WTC11 (cell line): ENCODE data around the gene SLC16A9. TPM values are rescaled to one million over a fixed set of nuclear protein-coding genes. Genes with fewer than 3 reads are reported as not detected.
A peak's percentile ranks its signal among the peaks of the same experiment; 100 is the strongest.

Source experiments
- ATAC-seq: fragments of 200-7000 bp; cut with Tn5 transposase; 2 replicates; pipeline ENCODE4 v1.10.0; 2021; ENCODE audit warnings: mild to moderate bottlenecking, moderate library complexity
- CTCF ChIA-PET: fragments of 300-600 bp; sonication (Branson Sonifier 250); formaldehyde crosslinking; loops from one replicate; lab custom pipeline; 2021; ENCODE audit warnings: antibody characterized with exemption; lab: Charles Lee
- POLR2A ChIA-PET: fragments of 350-600 bp; sonication (Branson Sonifier 250); formaldehyde crosslinking; loops from one replicate; lab custom pipeline; 2021; ENCODE audit warnings: antibody characterized with exemption; lab: Charles Lee
- DNase-seq: peaks from one replicate; pipeline ENCODE4 v3.0.0; 2021; ENCODE audit warnings: low spot score
- H3K27ac Mint-ChIP-seq: 2 replicates; pipeline ENCODE4 v1.8.0; 2021; ENCODE audit warnings: mixed read lengths
- H3K27me3 Mint-ChIP-seq: 2 replicates; pipeline ENCODE4 v1.8.0; 2021; ENCODE audit warnings: low read depth, mild to moderate bottlenecking, moderate library complexity, mixed read lengths
- H3K36me3 Mint-ChIP-seq: 2 replicates; pipeline ENCODE4 v1.8.0; 2021; ENCODE audit warnings: mixed read lengths
- H3K4me1 Mint-ChIP-seq: 2 replicates; pipeline ENCODE4 v1.8.0; 2022; ENCODE audit warnings: mixed read lengths
- H3K4me3 Mint-ChIP-seq: 2 replicates; pipeline ENCODE4 v1.8.0; 2021; ENCODE audit warnings: mild to moderate bottlenecking, moderate library complexity, mixed read lengths
- H3K9me3 Mint-ChIP-seq: 2 replicates; pipeline ENCODE4 v1.8.0; 2021; ENCODE audit warnings: mixed read lengths
- CREM ChIP-seq: sonication (generic); formaldehyde crosslinking; IDR thresholded peaks from 2 replicates; pipeline ENCODE4 v1.8.1; 2022; ENCODE audit warnings: mild to moderate bottlenecking, missing genetic modification reagents, moderate library complexity
- ETV6 ChIP-seq: sonication (generic); formaldehyde crosslinking; IDR thresholded peaks from 2 replicates; pipeline ENCODE4 v1.8.1; 2022; ENCODE audit warnings: mild to moderate bottlenecking, missing genetic modification reagents
- GABPB1 ChIP-seq: sonication (generic); formaldehyde crosslinking; IDR thresholded peaks from 2 replicates; pipeline ENCODE4 v1.8.1; 2023; ENCODE audit warnings: mild to moderate bottlenecking, missing genetic modification reagents
- GTF2I ChIP-seq: fragments of 250-450 bp; sonication (Bioruptor Pico); conservative IDR thresholded peaks from 2 replicates; pipeline ENCODE4 v1.4.0; 2021; ENCODE audit warnings: mild to moderate bottlenecking
- HMGA2 ChIP-seq: fragments of 250-450 bp; sonication (Bioruptor Pico); IDR thresholded peaks from 2 replicates; pipeline ENCODE4 v1.4.0; 2021; ENCODE audit warnings: mild to moderate bottlenecking, moderate library complexity
- IRF2 ChIP-seq: sonication (generic); formaldehyde crosslinking; IDR thresholded peaks from 2 replicates; pipeline ENCODE4 v1.8.0; 2022; ENCODE audit warnings: low read depth, missing genetic modification reagents, borderline replicate concordance
- KAT7 ChIP-seq: sonication (generic); formaldehyde crosslinking; IDR thresholded peaks from 2 replicates; pipeline ENCODE4 v1.8.1; 2023; ENCODE audit warnings: missing genetic modification reagents, mild to moderate bottlenecking, borderline replicate concordance
- NFE2L1 ChIP-seq: sonication (generic); formaldehyde crosslinking; IDR thresholded peaks from 2 replicates; pipeline ENCODE4 v1.8.1; 2023; ENCODE audit warnings: missing genetic modification reagents
- RORB ChIP-seq: fragments of 250-450 bp; sonication (Bioruptor Pico); IDR thresholded peaks from 2 replicates; pipeline ENCODE4 v1.9.0; 2021; ENCODE audit warnings: mild to moderate bottlenecking
- TEAD1 ChIP-seq: sonication (generic); formaldehyde crosslinking; IDR thresholded peaks from 2 replicates; pipeline ENCODE4 v1.8.0; 2022; ENCODE audit warnings: mild to moderate bottlenecking, missing genetic modification reagents
- TEAD4 ChIP-seq: sonication (generic); formaldehyde crosslinking; IDR thresholded peaks from 2 replicates; pipeline ENCODE4 v1.8.0; 2022; ENCODE audit warnings: mild to moderate bottlenecking, missing genetic modification reagents
- USF2 ChIP-seq: sonication (generic); formaldehyde crosslinking; IDR thresholded peaks from 2 replicates; pipeline ENCODE4 v1.8.1; 2023; ENCODE audit warnings: mild to moderate bottlenecking, missing genetic modification reagents, moderate library complexity
- ZMAT4 ChIP-seq: fragments of 250-450 bp; sonication (Bioruptor Pico); IDR thresholded peaks from 2 replicates; pipeline ENCODE4 v1.9.0; 2021; ENCODE audit warnings: mild to moderate bottlenecking
- ZNF317 ChIP-seq: sonication (generic); formaldehyde crosslinking; IDR thresholded peaks from 2 replicates; pipeline ENCODE4 v1.8.1; 2023; ENCODE audit warnings: low read depth, mild to moderate bottlenecking, moderate library complexity, missing genetic modification reagents, borderline replicate concordance
- total RNA-seq: library from RNA; stranded (reverse); gene quantifications from 3 replicates; pipeline ENCODE4 v1.2.3, GENCODE V29; 2021
- TF ChIP-seq, protein P1 (sequence below): fragments of 250-450 bp; sonication (Bioruptor Pico); IDR thresholded peaks from 2 replicates; pipeline ENCODE4 v1.9.0; 2021; ENCODE audit warnings: moderate library complexity, mild to moderate bottlenecking, inconsistent platforms, borderline replicate concordance
- TF ChIP-seq, protein P2 (sequence below): fragments of 200-600 bp; IDR thresholded peaks from 2 replicates; pipeline ENCODE4 v1.8.0; 2022; ENCODE audit warnings: antibody characterized with exemption
- TF ChIP-seq, protein P3 (sequence below): fragments of 250-450 bp; sonication (Bioruptor Pico); IDR thresholded peaks from 2 replicates; pipeline ENCODE4 v1.8.0; 2021; ENCODE audit warnings: mild to moderate bottlenecking

Gene SLC16A9
- total RNA-seq, 1 experiment from 2014 or later = 4.0 TPM

- peak; percentile 54 for DNase-seq
- H3K9me3 Mint-ChIP-seq = peaks cover 3% of the 10 kb centered on the region; the same call in 1 of the 2 replicates
- no peaks in the 10 kb centered on the region for H3K27me3 Mint-ChIP-seq
- CTCF ChIA-PET = interaction anchor here (0.6 to 1.9 kb wide), 18 partner anchors 10 to 492 kb away, joined by 3 to 7 read pairs (median 4); no protein-coding TSS in a partner anchor
- TF ChIP-seq, protein P1, sequence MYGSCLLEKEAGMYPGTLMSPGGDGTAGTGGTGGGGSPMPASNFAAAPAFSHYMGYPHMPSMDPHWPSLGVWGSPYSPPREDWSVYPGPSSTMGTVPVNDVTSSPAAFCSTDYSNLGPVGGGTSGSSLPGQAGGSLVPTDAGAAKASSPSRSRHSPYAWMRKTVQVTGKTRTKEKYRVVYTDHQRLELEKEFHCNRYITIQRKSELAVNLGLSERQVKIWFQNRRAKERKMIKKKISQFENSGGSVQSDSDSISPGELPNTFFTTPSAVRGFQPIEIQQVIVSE (CRISPR knock-in tag) = no peak
- TF ChIP-seq, protein P2, sequence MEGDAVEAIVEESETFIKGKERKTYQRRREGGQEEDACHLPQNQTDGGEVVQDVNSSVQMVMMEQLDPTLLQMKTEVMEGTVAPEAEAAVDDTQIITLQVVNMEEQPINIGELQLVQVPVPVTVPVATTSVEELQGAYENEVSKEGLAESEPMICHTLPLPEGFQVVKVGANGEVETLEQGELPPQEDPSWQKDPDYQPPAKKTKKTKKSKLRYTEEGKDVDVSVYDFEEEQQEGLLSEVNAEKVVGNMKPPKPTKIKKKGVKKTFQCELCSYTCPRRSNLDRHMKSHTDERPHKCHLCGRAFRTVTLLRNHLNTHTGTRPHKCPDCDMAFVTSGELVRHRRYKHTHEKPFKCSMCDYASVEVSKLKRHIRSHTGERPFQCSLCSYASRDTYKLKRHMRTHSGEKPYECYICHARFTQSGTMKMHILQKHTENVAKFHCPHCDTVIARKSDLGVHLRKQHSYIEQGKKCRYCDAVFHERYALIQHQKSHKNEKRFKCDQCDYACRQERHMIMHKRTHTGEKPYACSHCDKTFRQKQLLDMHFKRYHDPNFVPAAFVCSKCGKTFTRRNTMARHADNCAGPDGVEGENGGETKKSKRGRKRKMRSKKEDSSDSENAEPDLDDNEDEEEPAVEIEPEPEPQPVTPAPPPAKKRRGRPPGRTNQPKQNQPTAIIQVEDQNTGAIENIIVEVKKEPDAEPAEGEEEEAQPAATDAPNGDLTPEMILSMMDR = peak; percentile 66
- no peak overlapping the region for H3K4me3 Mint-ChIP-seq
- ATAC-seq = peak; percentile 70
- no peak overlapping the region for H3K27ac Mint-ChIP-seq
- POLR2A ChIA-PET = no interaction called here
- no peaks in the 10 kb centered on the region for H3K36me3 Mint-ChIP-seq
- peaks cover 17% of the 10 kb centered on the region for H3K4me1 Mint-ChIP-seq
Measured at GRCh38 chr10:59622320-59623132, 87.1 kb downstream of the SLC16A9 start.

- Mint-ChIP-seq H3K4me3 (no peak overlapping the region), H3K4me1 (peaks cover 10% of the 10 kb centered on the region), H3K27me3 (no peaks in the 10 kb centered on the region), H3K9me3 (peaks cover 3% of the 10 kb centered on the region; the same call in 1 of the 2 replicates), H3K36me3 (no peaks in the 10 kb centered on the region), H3K27ac (no peak overlapping the region)
- CTCF ChIA-PET = interaction anchor here (0.6 to 1.8 kb wide), 9 partner anchors 13 to 410 kb away, joined by 3 to 5 read pairs (median 4); no protein-coding TSS in a partner anchor
- no peak for TF ChIP-seq RORB (CRISPR knock-in tag)
- ATAC-seq (no peak), DNase-seq (no peak)
- POLR2A ChIA-PET = no interaction called here
Measured at GRCh38 chr10:59621771-59622170, 87.9 kb downstream of the SLC16A9 start.

DNA sequence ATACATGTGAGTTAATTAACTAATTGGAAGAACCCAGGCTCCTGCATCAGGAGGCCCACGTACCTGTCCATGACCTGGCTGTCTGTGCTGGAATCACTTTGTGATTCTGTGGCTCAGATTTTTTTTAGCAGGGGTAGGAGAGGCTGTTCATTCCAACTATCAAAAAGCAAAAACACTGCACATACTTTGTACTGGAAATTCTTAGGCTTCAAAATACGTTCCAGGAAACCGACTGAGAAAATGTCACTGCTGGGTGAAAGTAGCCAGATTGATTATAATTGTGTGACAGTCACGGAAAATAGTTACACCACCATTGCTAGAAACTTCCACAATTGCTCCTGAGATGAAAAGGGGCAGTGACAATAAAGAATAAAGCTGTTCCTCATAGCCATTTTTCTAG is 91.0 kb downstream of the SLC16A9 start:
- ATAC-seq = no peak
- Mint-ChIP-seq H3K27me3 (no peaks in the 10 kb centered on the region), H3K4me3 (no peak overlapping the region), H3K4me1 (no peaks in the 10 kb centered on the region), H3K27ac (no peak overlapping the region), H3K36me3 (no peaks in the 10 kb centered on the region), H3K9me3 (no peaks in the 10 kb centered on the region)
- DNase-seq = no peak
- ChIA-PET POLR2A (no interaction called here), CTCF (no interaction called here)
- no peak for TF ChIP-seq TEAD1
- no peak for TF ChIP-seq ZNF317 (CRISPR knock-in tag)
- TF ChIP-seq TEAD4 (CRISPR knock-in tag) = no peak
- TF ChIP-seq GTF2I (CRISPR knock-in tag) = no peak
- no peak for TF ChIP-seq ETV6 (CRISPR knock-in tag)
- TF ChIP-seq USF2 (CRISPR knock-in tag) = no peak
- TF ChIP-seq, protein P3, sequence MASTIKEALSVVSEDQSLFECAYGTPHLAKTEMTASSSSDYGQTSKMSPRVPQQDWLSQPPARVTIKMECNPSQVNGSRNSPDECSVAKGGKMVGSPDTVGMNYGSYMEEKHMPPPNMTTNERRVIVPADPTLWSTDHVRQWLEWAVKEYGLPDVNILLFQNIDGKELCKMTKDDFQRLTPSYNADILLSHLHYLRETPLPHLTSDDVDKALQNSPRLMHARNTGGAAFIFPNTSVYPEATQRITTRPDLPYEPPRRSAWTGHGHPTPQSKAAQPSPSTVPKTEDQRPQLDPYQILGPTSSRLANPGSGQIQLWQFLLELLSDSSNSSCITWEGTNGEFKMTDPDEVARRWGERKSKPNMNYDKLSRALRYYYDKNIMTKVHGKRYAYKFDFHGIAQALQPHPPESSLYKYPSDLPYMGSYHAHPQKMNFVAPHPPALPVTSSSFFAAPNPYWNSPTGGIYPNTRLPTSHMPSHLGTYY = no peak
- no peak for TF ChIP-seq GABPB1 (CRISPR knock-in tag)
- no peak for TF ChIP-seq NFE2L1
- TF ChIP-seq KAT7 (CRISPR knock-in tag) = no peak
- TF ChIP-seq RORB (CRISPR knock-in tag) = no peak

- ATAC-seq = no peak
- ChIA-PET POLR2A (no interaction called here), CTCF (no interaction called here)
- Mint-ChIP-seq H3K4me1 (no peaks in the 10 kb centered on the region), H3K27me3 (no peaks in the 10 kb centered on the region), H3K4me3 (no peak overlapping the region), H3K9me3 (no peaks in the 10 kb centered on the region), H3K36me3 (no peaks in the 10 kb centered on the region), H3K27ac (no peak overlapping the region)
- DNase-seq = no peak
- TF ChIP-seq CREM (CRISPR knock-in tag) (no peak), ZMAT4 (CRISPR knock-in tag) (no peak), IRF2 (CRISPR knock-in tag) (no peak), HMGA2 (CRISPR knock-in tag) (no peak)
Measured at GRCh38 chr10:59617996-59618395, 91.7 kb downstream of the SLC16A9 start.
